Endothelial cell of umbilical vein (primary cell): ENCODE results near the gene PON1. TPM values are rescaled to one million over a fixed set of nuclear protein-coding genes. Genes with fewer than 3 reads are reported as not detected.

Experiments used
- BruUV-seq: library from RNA; stranded (reverse); fragments of 400-500 nt; replicated peaks from 2 replicates; lab custom pipeline; 2021; lab: Mats Ljungman, UMichigan
- CTCF ChIA-PET: fragments of 300-600, 350-600 bp; sonication (Branson Sonifier 250); formaldehyde crosslinking; loops from one replicate; lab custom pipeline; 2021; ENCODE audit warnings: antibody characterized with exemption, inconsistent platforms; lab: Charles Lee
- POLR2A ChIA-PET: fragments of 300-600, 350-600 bp; sonication (Branson Sonifier 250); formaldehyde crosslinking; loops from one replicate; lab custom pipeline; 2021; ENCODE audit warnings: antibody characterized with exemption, inconsistent platforms; lab: Charles Lee
- DNase-seq: peaks from one replicate; pipeline ENCODE4 v3.0.0-alpha.2; 2011; ENCODE audit warnings: low read depth, low spot score
- FAIRE-seq: peaks from 2 replicates; lab custom pipeline; 2011; peaks lifted over from hg19 to GRCh38; lab: Jason Lieb, UNC
- H2AFZ ChIP-seq: 2 replicates; pipeline ENCODE4 v1.6.0; 2012; ENCODE audit warnings: low read depth, low read length, control low read depth, inconsistent platforms
- H3K27ac ChIP-seq: 2 replicates; pipeline ENCODE4 v1.5.1; 2011; ENCODE audit warnings: low read depth, mild to moderate bottlenecking, control low read depth, low read length, moderate library complexity; ENCODE audit not compliant: insufficient read depth
- H3K27me3 ChIP-seq, 2 experiments: 2 replicates each; pipeline versions ENCODE4 v1.6.0 to v1.6.1; 2011; ENCODE audit warnings: low read length in 2 of 2, mixed read lengths in 1 of 2; ENCODE audit not compliant: control insufficient read depth in 2 of 2, insufficient read depth in 2 of 2
- H3K36me3 ChIP-seq, 2 experiments: 2 replicates in 1 of 2; 3 replicates in 1 of 2; pipeline ENCODE4 v1.5.1; 2011; ENCODE audit warnings: low read length in 2 of 2, mild to moderate bottlenecking in 1 of 2, moderate library complexity in 1 of 2; ENCODE audit not compliant: control insufficient read depth in 2 of 2, insufficient read depth in 2 of 2; ENCODE audit errors: extremely low read depth in 1 of 2
- H3K4me1 ChIP-seq: 3 replicates; pipeline ENCODE4 v1.5.1; 2011; ENCODE audit warnings: mild to moderate bottlenecking, low read length; ENCODE audit not compliant: control insufficient read depth, insufficient read depth; ENCODE audit errors: extremely low read depth
- H3K4me2 ChIP-seq: 2 replicates; pipeline ENCODE4 v1.6.1; 2011; ENCODE audit warnings: low read length, control low read depth, mixed read lengths; ENCODE audit not compliant: insufficient read depth
- H3K4me3 ChIP-seq, 3 experiments: fragments of 200-600 bp in 1 of 3; sonication (generic), shearing (Covaris generic) in 1 of 3; replicated peaks in 1 of 3; 2 replicates each; pipeline ENCODE4 v1.5.1; 2011 to 2016; ENCODE audit warnings: control low read depth in 3 of 3, low read length in 3 of 3, mild to moderate bottlenecking in 2 of 3, inconsistent platforms in 1 of 3, low read depth in 1 of 3, moderate library complexity in 1 of 3; ENCODE audit not compliant: insufficient read depth in 1 of 3
- H3K79me2 ChIP-seq: 2 replicates; pipeline ENCODE4 v1.6.0; 2012; ENCODE audit warnings: low read length, inconsistent platforms; ENCODE audit not compliant: control insufficient read depth, insufficient read depth
- H3K9ac ChIP-seq: replicated peaks from 2 replicates; pipeline ENCODE3; 2011; ENCODE audit warnings: low read length, control low read depth; ENCODE audit not compliant: insufficient read depth; ENCODE audit errors: extremely low read depth
- H3K9me1 ChIP-seq: replicated peaks from 3 replicates; pipeline ENCODE4 v1.6.0; 2011; ENCODE audit warnings: mild to moderate bottlenecking, low read length; ENCODE audit not compliant: control insufficient read depth, insufficient read depth; ENCODE audit errors: extremely low read depth
- H3K9me3 ChIP-seq: replicated peaks from 2 replicates; pipeline ENCODE4 v1.5.1; 2012; ENCODE audit warnings: low read length, inconsistent platforms; ENCODE audit not compliant: control insufficient read depth, insufficient read depth
- H4K20me1 ChIP-seq: replicated peaks from 2 replicates; pipeline ENCODE3; 2011; ENCODE audit warnings: mild to moderate bottlenecking, low read length; ENCODE audit not compliant: control insufficient read depth, insufficient read depth; ENCODE audit errors: extremely low read depth
- CTCF ChIP-seq, 2 donors: IDR thresholded peaks; 1 replicate in 1 of 2; 2 replicates in 1 of 2; pipeline ENCODE4 v1.5.1; 2011; ENCODE audit warnings: low read length in 2 of 2, mild to moderate bottlenecking in 2 of 2, moderate library complexity in 2 of 2, control low read depth in 1 of 2, inconsistent platforms in 1 of 2, low read depth in 1 of 2; ENCODE audit not compliant: insufficient read depth in 1 of 2; ENCODE audit errors: extremely low read depth in 1 of 2
- EZH2 ChIP-seq: IDR thresholded peaks from 2 replicates; pipeline ENCODE4 v1.6.1; 2012; ENCODE audit warnings: borderline replicate concordance, low read depth, mild to moderate bottlenecking, moderate library complexity, low read length, inconsistent platforms; ENCODE audit not compliant: severe bottlenecking
- FOS ChIP-seq: IDR thresholded peaks from 2 replicates; pipeline ENCODE4 v1.6.1; 2011; ENCODE audit warnings: mild to moderate bottlenecking, low read length, moderate library complexity, borderline replicate concordance; ENCODE audit not compliant: insufficient read depth
- GATA2 ChIP-seq: IDR thresholded peaks from 2 replicates; pipeline ENCODE4 v1.7.0; 2011; ENCODE audit warnings: low read depth, mild to moderate bottlenecking, moderate library complexity, mixed read lengths, low read length; ENCODE audit not compliant: insufficient read length, insufficient read depth
- JUN ChIP-seq: IDR thresholded peaks from 2 replicates; pipeline ENCODE4 v1.6.1; 2011; ENCODE audit warnings: borderline replicate concordance, low read depth; ENCODE audit not compliant: insufficient read length, insufficient read depth
- MAX ChIP-seq: IDR thresholded peaks from 2 replicates; pipeline ENCODE4 v1.6.1; 2011; ENCODE audit not compliant: insufficient read depth, insufficient read length
- MYC ChIP-seq: IDR thresholded peaks from one replicate; pipeline ENCODE4 v1.6.1; 2011; ENCODE audit warnings: mild to moderate bottlenecking, low read depth, low read length
- POLR2A ChIP-seq: IDR thresholded peaks from 2 replicates; pipeline ENCODE4 v1.6.1; 2012; ENCODE audit warnings: low read depth, mild to moderate bottlenecking, control low read depth, low read length
- POLR2AphosphoS5 ChIP-seq: IDR thresholded peaks from 2 replicates; pipeline ENCODE4 v1.6.1; 2012; ENCODE audit warnings: low read depth, mild to moderate bottlenecking, control low read depth, low read length, moderate library complexity; ENCODE audit not compliant: insufficient read depth
- dilution Hi-C: fragments of 300-500 bp; cut with MboI; formaldehyde crosslinking; loops from one replicate; pipeline ENCODE4 v1.15.0; 2019; ENCODE audit warnings: low sequenced_read_pairs; ENCODE audit not compliant: extremely low pct_ligation_motif_present
- intact Hi-C: fragments of 100-400 bp; cut with micrococcal nuclease; formaldehyde crosslinking; loops from one replicate; pipeline ENCODE4 v1.10.0; 2022
- polyA plus RNA-seq, 4 experiments: library from polyadenylated mRNA; depleted of rRNA in 3 of 4; stranded (reverse) in 3 of 4; unstranded in 1 of 4; fragments of >200 nt; gene quantifications; 2 replicates each; pipeline versions ENCODE4 v1.2.1 to v1.2.3, GENCODE V29; 2011 to 2012; ENCODE audit warnings: missing spikeins in 1 of 4
- total RNA-seq: library from RNA; stranded (reverse); gene quantifications from 2 replicates; pipeline ENCODE4 v1.2.3, GENCODE V29; 2021

The PON1 gene
- total and polyA plus RNA-seq, 2 donors (not counting 3 experiments of a cell fraction or from before 2014, with no cell fraction given) = not detected

GRCh38 chr7:95367606-95368005 lies 43.3 kb upstream of the PON1 start:
- Histone ChIP-seq H3K79me2 (no peaks in the 10 kb centered on the region), H3K4me2 (no peak overlapping the region), H3K4me3 (no peak overlapping the region), H3K36me3 (no peaks in the 10 kb centered on the region), H3K4me1 (no peaks in the 10 kb centered on the region), H3K9ac (no peak overlapping the region), H2AFZ (no peak overlapping the region), H3K9me3 (no peaks in the 10 kb centered on the region), H3K27me3 (no peaks in the 10 kb centered on the region), H3K9me1 (no peaks in the 10 kb centered on the region), H3K27ac (no peak overlapping the region), H4K20me1 (no peaks in the 10 kb centered on the region)
- ChIA-PET CTCF (interaction anchor here (0.7 to 1.1 kb wide), 2 partner anchors 110 to 144 kb away, joined by 3 read pairs; no protein-coding TSS in a partner anchor), POLR2A (no interaction called here)
- FAIRE-seq = no peak
- DNase-seq = no peak
- dilution Hi-C loops (no loop called here), intact Hi-C loops (no loop called here)
- TF ChIP-seq FOS = no peak
- TF ChIP-seq MYC = no peak
- no peak for TF ChIP-seq GATA2
- no peak for TF ChIP-seq JUN
- TF ChIP-seq POLR2A = no peak
- TF ChIP-seq CTCF (IDR thresholded peaks at IDR 0.05; ENCODE audit: extremely low read depth in 1 of 2, insufficient read depth in 1 of 2, low read depth in 1 of 2, low read length in 2 of 2) = no peak
- no peak for TF ChIP-seq MAX
- TF ChIP-seq POLR2AphosphoS5 = no peak
- no peak for TF ChIP-seq EZH2
- no TSS peak for BruUV-seq
